Ishikawa (cell line): ENCODE measurements around the gene CDH18.

ENCODE experiments used
- CEBPB ChIP-seq: IDR thresholded peaks from 2 replicates; pipeline ENCODE4 v1.6.1; 2012
- CREB1 ChIP-seq: IDR thresholded peaks from 2 replicates; pipeline ENCODE4 v1.6.1; 2012; ENCODE audit warnings: low read depth
- EGR1 ChIP-seq: IDR thresholded peaks from 2 replicates; pipeline ENCODE4 v1.6.1; 2012
- EP300 ChIP-seq: IDR thresholded peaks from 2 replicates; pipeline ENCODE4 v1.6.1; 2012; ENCODE audit warnings: borderline replicate concordance
- FOXM1 ChIP-seq: IDR thresholded peaks from 2 replicates; pipeline ENCODE4 v1.6.1; 2012; ENCODE audit warnings: low read depth, borderline replicate concordance
- NFIC ChIP-seq: IDR thresholded peaks from 2 replicates; pipeline ENCODE4 v1.6.1; 2012
- RAD21 ChIP-seq: IDR thresholded peaks from 2 replicates; pipeline ENCODE4 v1.6.1; 2012; ENCODE audit warnings: low read depth
- TAF1 ChIP-seq: IDR thresholded peaks from 2 replicates; pipeline ENCODE4 v1.6.1; 2012; ENCODE audit warnings: low read depth, mild to moderate bottlenecking
- TCF12 ChIP-seq: IDR thresholded peaks from 2 replicates; pipeline ENCODE4 v1.6.1; 2012; ENCODE audit warnings: low read depth
- TEAD4 ChIP-seq: IDR thresholded peaks from 2 replicates; pipeline ENCODE4 v1.6.1; 2012
- YY1 ChIP-seq: IDR thresholded peaks from 2 replicates; pipeline ENCODE4 v1.6.1; 2012; ENCODE audit warnings: low read depth
- ZBTB7A ChIP-seq: IDR thresholded peaks from 2 replicates; pipeline ENCODE4 v1.6.1; 2012; ENCODE audit warnings: low read depth
- TF ChIP-seq, protein P1 (sequence below): IDR thresholded peaks from 2 replicates; pipeline ENCODE4 v1.6.1; 2012
- TF ChIP-seq, protein P2 (sequence below): IDR thresholded peaks from 2 replicates; pipeline ENCODE4 v1.6.1; 2012
- TF ChIP-seq, protein P3 (sequence below): IDR thresholded peaks from 2 replicates; pipeline ENCODE4 v1.6.1; 2012; ENCODE audit warnings: low read depth, mild to moderate bottlenecking

CDH18 gene

GRCh38 chr5:19853616-19854240, 134.3 kb downstream of the CDH18 start:
- TF ChIP-seq YY1 (no peak), TEAD4 (no peak), TCF12 (no peak), RAD21 (no peak), TAF1 (no peak), CREB1 (no peak), CEBPB (no peak), EGR1 (no peak), EP300 (no peak), FOXM1 (no peak)
- TF ChIP-seq, protein P1, sequence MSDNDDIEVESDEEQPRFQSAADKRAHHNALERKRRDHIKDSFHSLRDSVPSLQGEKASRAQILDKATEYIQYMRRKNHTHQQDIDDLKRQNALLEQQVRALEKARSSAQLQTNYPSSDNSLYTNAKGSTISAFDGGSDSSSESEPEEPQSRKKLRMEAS = no peak
- TF ChIP-seq, protein P2, sequence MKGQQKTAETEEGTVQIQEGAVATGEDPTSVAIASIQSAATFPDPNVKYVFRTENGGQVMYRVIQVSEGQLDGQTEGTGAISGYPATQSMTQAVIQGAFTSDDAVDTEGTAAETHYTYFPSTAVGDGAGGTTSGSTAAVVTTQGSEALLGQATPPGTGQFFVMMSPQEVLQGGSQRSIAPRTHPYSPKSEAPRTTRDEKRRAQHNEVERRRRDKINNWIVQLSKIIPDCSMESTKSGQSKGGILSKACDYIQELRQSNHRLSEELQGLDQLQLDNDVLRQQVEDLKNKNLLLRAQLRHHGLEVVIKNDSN = no peak
- TF ChIP-seq, protein P3, sequence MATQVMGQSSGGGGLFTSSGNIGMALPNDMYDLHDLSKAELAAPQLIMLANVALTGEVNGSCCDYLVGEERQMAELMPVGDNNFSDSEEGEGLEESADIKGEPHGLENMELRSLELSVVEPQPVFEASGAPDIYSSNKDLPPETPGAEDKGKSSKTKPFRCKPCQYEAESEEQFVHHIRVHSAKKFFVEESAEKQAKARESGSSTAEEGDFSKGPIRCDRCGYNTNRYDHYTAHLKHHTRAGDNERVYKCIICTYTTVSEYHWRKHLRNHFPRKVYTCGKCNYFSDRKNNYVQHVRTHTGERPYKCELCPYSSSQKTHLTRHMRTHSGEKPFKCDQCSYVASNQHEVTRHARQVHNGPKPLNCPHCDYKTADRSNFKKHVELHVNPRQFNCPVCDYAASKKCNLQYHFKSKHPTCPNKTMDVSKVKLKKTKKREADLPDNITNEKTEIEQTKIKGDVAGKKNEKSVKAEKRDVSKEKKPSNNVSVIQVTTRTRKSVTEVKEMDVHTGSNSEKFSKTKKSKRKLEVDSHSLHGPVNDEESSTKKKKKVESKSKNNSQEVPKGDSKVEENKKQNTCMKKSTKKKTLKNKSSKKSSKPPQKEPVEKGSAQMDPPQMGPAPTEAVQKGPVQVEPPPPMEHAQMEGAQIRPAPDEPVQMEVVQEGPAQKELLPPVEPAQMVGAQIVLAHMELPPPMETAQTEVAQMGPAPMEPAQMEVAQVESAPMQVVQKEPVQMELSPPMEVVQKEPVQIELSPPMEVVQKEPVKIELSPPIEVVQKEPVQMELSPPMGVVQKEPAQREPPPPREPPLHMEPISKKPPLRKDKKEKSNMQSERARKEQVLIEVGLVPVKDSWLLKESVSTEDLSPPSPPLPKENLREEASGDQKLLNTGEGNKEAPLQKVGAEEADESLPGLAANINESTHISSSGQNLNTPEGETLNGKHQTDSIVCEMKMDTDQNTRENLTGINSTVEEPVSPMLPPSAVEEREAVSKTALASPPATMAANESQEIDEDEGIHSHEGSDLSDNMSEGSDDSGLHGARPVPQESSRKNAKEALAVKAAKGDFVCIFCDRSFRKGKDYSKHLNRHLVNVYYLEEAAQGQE = no peak

- TF ChIP-seq TCF12 (no peak), TEAD4 (no peak), EGR1 (no peak), EP300 (no peak), YY1 (no peak), ZBTB7A (no peak), CEBPB (no peak), FOXM1 (no peak), CREB1 (no peak), TAF1 (no peak), RAD21 (no peak), NFIC (no peak)
- TF ChIP-seq, protein P1 = no peak
- TF ChIP-seq, protein P2 = no peak
- TF ChIP-seq, protein P3 = no peak
Measured at GRCh38 chr5:19837536-19838174, 150.3 kb downstream of the CDH18 start.

DNA sequence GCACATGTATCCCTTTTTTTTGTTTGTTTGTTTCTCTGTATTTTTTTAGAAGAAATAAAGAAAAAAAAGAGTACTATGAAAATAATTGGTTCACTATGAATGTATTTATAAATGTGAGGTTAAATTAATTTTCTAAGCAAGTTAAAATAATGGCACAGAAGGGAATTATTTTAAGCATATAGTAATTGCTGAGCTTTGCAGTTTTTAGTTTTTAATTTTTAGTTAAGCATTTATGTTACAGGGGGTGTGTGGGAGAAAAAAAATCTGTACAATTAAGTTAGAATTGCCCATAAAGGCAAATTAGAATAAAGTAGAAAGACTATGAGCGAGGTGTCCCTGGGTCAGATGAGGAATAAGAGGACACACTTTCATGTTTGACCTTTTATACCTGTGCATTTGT, 152.6 kb downstream of the CDH18 start:
- no peak for TF ChIP-seq CREB1
- TF ChIP-seq, protein P3 = no peak

DNA sequence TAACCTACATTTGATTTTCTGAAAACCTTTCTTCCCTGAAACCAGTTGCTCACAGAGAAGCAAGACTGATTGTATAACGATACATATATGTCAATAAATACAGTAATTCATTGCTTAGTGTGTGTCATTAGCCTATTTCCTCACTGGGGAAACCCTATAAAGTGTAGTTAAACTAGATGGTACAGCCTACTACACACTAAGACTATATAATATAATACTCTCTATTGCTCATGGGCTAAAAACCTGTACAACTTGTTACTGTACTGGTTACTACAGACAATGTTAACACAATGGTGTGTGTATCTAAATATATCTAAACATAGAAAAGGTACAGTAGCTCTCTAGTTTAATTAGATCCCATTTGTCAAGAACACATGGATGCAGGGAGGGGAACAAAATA, 181.2 kb downstream of the CDH18 start:
- no peak for TF ChIP-seq TAF1
- no peak for TF ChIP-seq CEBPB
- TF ChIP-seq ZBTB7A = no peak
- no peak for TF ChIP-seq NFIC
- no peak for TF ChIP-seq CREB1
- TF ChIP-seq TCF12 = no peak
- TF ChIP-seq FOXM1 = no peak
- TF ChIP-seq RAD21 = no peak
- TF ChIP-seq, protein P3 = no peak
- no peak for TF ChIP-seq YY1
- no peak for TF ChIP-seq EGR1
- no peak for TF ChIP-seq EP300
- TF ChIP-seq, protein P2 = no peak
- no peak for TF ChIP-seq TEAD4
- TF ChIP-seq, protein P1 = no peak
